GM06990 (cell line): ENCODE results near the gene PI4KA.

Experiments
- DNase-seq: peaks from one replicate; pipeline ENCODE4 v3.0.0-alpha.2; 2011; ENCODE audit not compliant: insufficient read length; ENCODE audit errors: extremely low read depth
- H3K27me3 ChIP-seq: replicated peaks from 2 replicates; pipeline ENCODE4 v1.6.0; 2011; ENCODE audit warnings: low read length; ENCODE audit not compliant: control insufficient read depth, insufficient read depth
- H3K36me3 ChIP-seq: 2 replicates; pipeline ENCODE4 v1.5.1; 2011; ENCODE audit warnings: low read length; ENCODE audit not compliant: control insufficient read depth, insufficient read depth
- H3K4me3 ChIP-seq: replicated peaks from 2 replicates; pipeline ENCODE4 v1.5.1; 2011; ENCODE audit warnings: low read depth, mild to moderate bottlenecking, control low read depth, low read length
- CTCF ChIP-seq: IDR thresholded peaks from 2 replicates; pipeline ENCODE4 v1.5.1; 2011; ENCODE audit warnings: low read length, control low read depth, mild to moderate bottlenecking, inconsistent platforms; ENCODE audit not compliant: insufficient read depth, poor library complexity, severe bottlenecking

PI4KA gene

DNA sequence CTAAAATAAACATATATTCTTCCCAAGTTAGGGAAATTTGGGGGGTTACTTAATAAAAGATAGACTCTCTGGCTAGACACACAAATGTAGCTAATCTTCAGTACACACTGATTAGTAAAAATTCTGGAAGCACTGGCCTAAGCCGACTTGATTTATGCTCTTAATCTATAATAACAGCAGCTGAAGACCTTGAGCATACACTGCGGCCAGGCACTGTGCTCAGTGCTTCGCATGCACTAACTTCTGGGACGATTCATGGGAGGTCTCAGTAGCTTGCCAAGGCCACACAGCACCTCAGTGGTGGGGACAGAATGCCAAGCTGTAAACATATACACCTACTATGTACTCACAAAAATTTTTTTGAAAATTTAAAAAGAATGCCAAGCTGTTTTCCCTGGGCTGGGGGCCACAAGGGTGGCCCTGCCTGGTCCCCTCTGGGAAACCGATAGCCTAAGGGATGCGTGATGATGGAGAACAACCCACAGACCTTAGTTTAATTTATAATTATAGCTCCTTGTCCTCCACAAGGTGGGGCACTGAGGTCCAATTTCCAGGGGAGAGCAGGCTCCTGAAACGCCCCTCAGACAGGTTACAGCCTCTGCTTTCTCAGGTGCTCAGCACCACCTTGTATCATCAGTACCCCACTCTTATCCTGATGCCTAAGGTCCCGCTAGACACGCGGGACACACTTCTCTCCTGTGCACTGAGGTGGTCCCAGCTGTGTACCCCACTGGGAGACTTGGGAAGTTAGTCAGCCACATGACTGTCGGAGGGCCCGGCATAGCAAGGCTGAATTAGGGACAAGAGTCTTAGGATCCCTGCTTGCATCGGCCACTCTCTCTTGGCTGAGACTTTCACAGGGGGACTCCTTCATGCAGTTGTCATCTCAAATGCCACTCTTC lies 64.6 kb downstream of the PI4KA start:
- Histone ChIP-seq H3K4me3 (no peak overlapping the region), H3K27me3 (no peaks in the 10 kb centered on the region), H3K36me3 (peaks cover 28% of the 10 kb centered on the region)
- TF ChIP-seq CTCF = no peak
- no peak for DNase-seq

- H3K4me3 ChIP-seq = no peak overlapping the region
- H3K27me3 ChIP-seq = no peaks in the 10 kb centered on the region
- TF ChIP-seq CTCF = no peak
- no peak for DNase-seq
- H3K36me3 ChIP-seq = peaks cover 25% of the 10 kb centered on the region
Measured at GRCh38 chr22:20792966-20793728, 65.5 kb downstream of the PI4KA start.

DNA sequence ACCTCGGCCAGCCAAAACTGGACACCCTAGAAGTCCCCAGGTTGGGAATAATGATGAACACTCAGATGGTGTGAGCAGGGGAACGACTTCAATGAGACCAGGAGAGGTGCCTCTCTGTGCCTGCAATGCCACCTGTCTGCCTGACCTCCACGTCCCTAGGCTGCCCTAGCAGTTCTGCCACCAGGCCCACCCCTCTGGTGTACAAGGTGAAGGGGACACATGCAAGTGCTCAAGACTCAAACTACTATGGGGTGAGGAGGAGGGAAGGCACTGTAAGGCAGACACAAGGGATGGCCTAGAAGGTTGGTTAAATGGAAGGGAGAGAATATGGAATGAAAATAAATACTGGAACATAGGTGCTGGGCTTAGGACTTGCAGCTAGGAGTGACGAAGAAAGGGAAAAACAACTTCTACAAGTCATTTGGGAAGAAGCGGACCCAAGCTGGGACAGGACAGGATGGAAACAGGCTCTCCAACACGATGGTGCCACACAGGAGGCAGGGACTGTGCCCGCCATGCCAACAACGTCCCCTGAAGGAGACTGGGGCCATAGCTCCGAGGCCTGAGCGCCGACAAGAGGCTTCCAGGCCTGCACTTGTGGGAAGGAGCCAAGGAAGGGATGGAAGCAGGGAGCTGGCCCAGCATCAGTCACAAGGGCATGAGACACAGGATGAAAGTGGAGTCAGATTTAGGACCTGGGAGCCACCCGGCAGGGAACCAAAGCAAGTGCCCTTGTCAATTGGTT lies 66.2 kb downstream of the PI4KA start:
- H3K4me3 ChIP-seq = no peak overlapping the region
- DNase-seq = no peak
- no peaks in the 10 kb centered on the region for H3K27me3 ChIP-seq
- H3K36me3 ChIP-seq = peaks cover 21% of the 10 kb centered on the region
- TF ChIP-seq CTCF = no peak

GRCh38 chr22:20788627-20789344 lies 69.8 kb downstream of the PI4KA start:
- H3K36me3 ChIP-seq = peaks cover 9% of the 10 kb centered on the region
- no peak overlapping the region for H3K4me3 ChIP-seq
- DNase-seq = no peak
- no peaks in the 10 kb centered on the region for H3K27me3 ChIP-seq
- TF ChIP-seq CTCF = no peak
